HG03558 (cell line): Measurements from ENCODE around the gene LRRC59.
"Not testable (repeated sequence)": the region's sequence is repeated elsewhere in the genome, so short reads cannot be mapped to it uniquely, and the experiment has no call there.

Source experiments
- ATAC-seq: cut with Tn5 transposase; IDR thresholded peaks from one replicate; pipeline ENCODE4 v1.9.1; 2021; ENCODE audit warnings: moderate number of reproducible peaks; ENCODE audit not compliant: unreplicated experiment; ENCODE audit errors: extremely low read depth

The LRRC59 gene

GRCh38 chr17:50424996-50425681, 27.8 kb upstream of the LRRC59 start:
- no peak for ATAC-seq

GRCh38 chr17:50424246-50424995, 27.1 kb upstream of the LRRC59 start:
- no peak for ATAC-seq

- no peak for ATAC-seq
These were observed 26.3 kb upstream of the LRRC59 start for GRCh38 chr17:50423553-50424159.

- no peak for ATAC-seq
These were observed 25.4 kb upstream of the LRRC59 start for GRCh38 chr17:50422738-50423137.

GRCh38 chr17:50421308-50422051, 24.2 kb upstream of the LRRC59 start:
- ATAC-seq: no peak

GRCh38 chr17:50420419-50421112, 23.2 kb upstream of the LRRC59 start:
- no peak for ATAC-seq

- not testable (repeated sequence) for ATAC-seq
These were observed 22.3 kb upstream of the LRRC59 start for GRCh38 chr17:50419577-50419976.

GRCh38 chr17:50414808-50415207, 17.5 kb upstream of the LRRC59 start:
- no peak for ATAC-seq

- ATAC-seq: no peak
These were observed 14.9 kb upstream of the LRRC59 start for GRCh38 chr17:50412188-50412732.

- no peak for ATAC-seq
These were observed 10.6 kb upstream of the LRRC59 start for GRCh38 chr17:50407921-50408320.

GRCh38 chr17:50406578-50406977, 9.3 kb upstream of the LRRC59 start:
- ATAC-seq: no peak

- not testable (repeated sequence) for ATAC-seq
These were observed 8.0 kb upstream of the LRRC59 start for GRCh38 chr17:50405351-50405750.

GRCh38 chr17:50399591-50399990, 2.3 kb upstream of the LRRC59 start:
- ATAC-seq: not testable (repeated sequence)

GRCh38 chr17:50398672-50399071, 1.3 kb upstream of the LRRC59 start:
- ATAC-seq: not testable (repeated sequence)

GRCh38 chr17:50397919-50398285, 579 bp upstream of the LRRC59 start:
- no peak for ATAC-seq

GRCh38 chr17:50396261-50397110, 837 bp downstream of the LRRC59 start:
- ATAC-seq: no peak

- ATAC-seq: no peak
These were observed 2.6 kb downstream of the LRRC59 start for GRCh38 chr17:50394711-50395110.

- no peak for ATAC-seq
These were observed 3.6 kb downstream of the LRRC59 start for GRCh38 chr17:50393700-50394099.

- no peak for ATAC-seq
These were observed 4.7 kb downstream of the LRRC59 start for GRCh38 chr17:50392621-50393020.
